Smooth muscle cell (in vitro differentiated cells): ENCODE results near the gene TBC1D22A. TPM values are rescaled to one million over a fixed set of nuclear protein-coding genes. Genes with fewer than 3 reads are reported as not detected.

Source experiments
- DNase-seq: peaks from one replicate; lab custom pipeline; 2025; ENCODE audit not compliant: unreplicated experiment; lab: John Stamatoyannopoulos, UW
- H2AFZ ChIP-seq: fragments of 200-600 bp; sonication (generic); 2 replicates; pipeline ENCODE4 v1.6.0; 2016; ENCODE audit warnings: antibody characterized with exemption, low read depth, mild to moderate bottlenecking
- H3F3A ChIP-seq: fragments of 200-600 bp; sonication (generic); 2 replicates; pipeline ENCODE4 v1.6.0; 2017; ENCODE audit warnings: antibody characterized with exemption, low read depth
- H3K27ac ChIP-seq: fragments of 200-600 bp; sonication (generic); 2 replicates; pipeline ENCODE4 v1.5.1; 2016; ENCODE audit warnings: low read depth, mild to moderate bottlenecking
- H3K27me3 ChIP-seq: fragments of 200-600 bp; sonication (generic); 2 replicates; pipeline ENCODE4 v1.6.1; 2016; ENCODE audit warnings: low read depth, mild to moderate bottlenecking
- H3K36me3 ChIP-seq: fragments of 200-600 bp; sonication (generic); 2 replicates; pipeline ENCODE4 v1.5.1; 2016; ENCODE audit warnings: low read depth
- H3K4me1 ChIP-seq: fragments of 200-600 bp; sonication (generic); 2 replicates; pipeline ENCODE4 v1.5.1; 2016; ENCODE audit warnings: low read depth
- H3K4me2 ChIP-seq: fragments of 200-600 bp; sonication (generic); 2 replicates; pipeline ENCODE4 v1.6.0; 2016; ENCODE audit warnings: mild to moderate bottlenecking
- H3K4me3 ChIP-seq: fragments of 200-600 bp; sonication (generic); 2 replicates; pipeline ENCODE4 v1.5.1; 2016; ENCODE audit warnings: mild to moderate bottlenecking
- H3K79me2 ChIP-seq: fragments of 200-600 bp; sonication (generic); 2 replicates; pipeline ENCODE4 v1.6.0; 2016; ENCODE audit warnings: low read depth, mild to moderate bottlenecking
- H3K9ac ChIP-seq: fragments of 200-600 bp; sonication (generic); 2 replicates; pipeline ENCODE4 v1.6.0; 2016; ENCODE audit warnings: low read depth
- H3K9me3 ChIP-seq: fragments of 200-600 bp; sonication (generic); replicated peaks from 2 replicates; pipeline ENCODE4 v1.5.1; 2016; ENCODE audit warnings: low read depth
- H4K20me1 ChIP-seq: fragments of 200-600 bp; sonication (generic); 2 replicates; pipeline ENCODE4 v1.6.0; 2016; ENCODE audit warnings: low read depth
- WGBS: methylation state at CpG from one replicate; pipeline ENCODE4 v1.1.7; 2016; ENCODE audit warnings: low lambda C conversion rate; 5-methylcytosine and 5-hydroxymethylcytosine counted together
- polyA plus RNA-seq: library from polyadenylated mRNA; unstranded; fragments of >200 nt; fragmentation: Nextera tagmentation; extraction: Ambion mirVana; gene quantifications from 2 replicates; pipeline ENCODE4 v1.2.1, GENCODE V29; 2016
- total RNA-seq: library from RNA; depleted of rRNA; stranded (reverse); fragments of >200 nt; gene quantifications from 2 replicates; pipeline ENCODE4 v1.2.3, GENCODE V29; 2014
- TF ChIP-seq, protein P1 (sequence below): fragments of 200-600 bp; sonication (generic); IDR thresholded peaks from 2 replicates; pipeline ENCODE4 v1.5.1; 2017; ENCODE audit warnings: borderline replicate concordance, mild to moderate bottlenecking, antibody characterized with exemption; ENCODE audit not compliant: insufficient read depth, poor library complexity, severe bottlenecking

TBC1D22A gene
- total and polyA plus RNA-seq, 2 experiments from 2014 or later = 12.5 to 14.4 TPM

DNA sequence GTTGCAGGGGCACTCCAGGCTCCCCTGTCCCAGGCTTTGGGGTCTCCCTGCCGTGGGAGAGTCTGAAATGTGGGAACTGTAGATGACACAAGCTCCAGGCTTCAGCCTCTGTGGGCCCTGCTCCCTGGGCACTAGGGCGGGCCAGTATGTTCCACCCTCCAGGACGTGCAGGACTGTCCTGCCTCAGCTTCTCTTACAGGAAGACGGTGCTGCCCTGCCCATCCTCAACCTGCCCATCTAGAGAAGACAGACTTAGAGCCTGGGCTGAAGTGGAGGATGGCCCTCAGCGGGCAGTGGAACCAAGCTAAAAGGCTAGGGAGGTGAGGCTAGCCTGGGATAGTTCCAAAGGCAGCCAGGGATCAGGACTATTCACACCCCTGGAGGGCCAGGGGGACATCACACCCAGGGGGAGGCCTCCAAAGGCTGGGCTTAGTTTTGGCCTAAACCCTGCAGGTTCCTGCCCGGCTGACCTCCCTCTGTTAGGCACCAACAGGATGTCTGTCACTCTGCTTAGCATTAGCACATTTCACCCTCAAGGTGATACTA is 20.4 kb upstream of the TBC1D22A start:
- no peak overlapping the region for H2AFZ ChIP-seq
- H3K4me2 ChIP-seq = no peak overlapping the region
- WGBS = 93% methylated on average over 6 of the region's 6 CpGs
- no peak overlapping the region for H3K27ac ChIP-seq
- no peaks in the 10 kb centered on the region for H3K36me3 ChIP-seq
- TF ChIP-seq, protein P1, sequence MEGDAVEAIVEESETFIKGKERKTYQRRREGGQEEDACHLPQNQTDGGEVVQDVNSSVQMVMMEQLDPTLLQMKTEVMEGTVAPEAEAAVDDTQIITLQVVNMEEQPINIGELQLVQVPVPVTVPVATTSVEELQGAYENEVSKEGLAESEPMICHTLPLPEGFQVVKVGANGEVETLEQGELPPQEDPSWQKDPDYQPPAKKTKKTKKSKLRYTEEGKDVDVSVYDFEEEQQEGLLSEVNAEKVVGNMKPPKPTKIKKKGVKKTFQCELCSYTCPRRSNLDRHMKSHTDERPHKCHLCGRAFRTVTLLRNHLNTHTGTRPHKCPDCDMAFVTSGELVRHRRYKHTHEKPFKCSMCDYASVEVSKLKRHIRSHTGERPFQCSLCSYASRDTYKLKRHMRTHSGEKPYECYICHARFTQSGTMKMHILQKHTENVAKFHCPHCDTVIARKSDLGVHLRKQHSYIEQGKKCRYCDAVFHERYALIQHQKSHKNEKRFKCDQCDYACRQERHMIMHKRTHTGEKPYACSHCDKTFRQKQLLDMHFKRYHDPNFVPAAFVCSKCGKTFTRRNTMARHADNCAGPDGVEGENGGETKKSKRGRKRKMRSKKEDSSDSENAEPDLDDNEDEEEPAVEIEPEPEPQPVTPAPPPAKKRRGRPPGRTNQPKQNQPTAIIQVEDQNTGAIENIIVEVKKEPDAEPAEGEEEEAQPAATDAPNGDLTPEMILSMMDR = no peak
- no peaks in the 10 kb centered on the region for H3K27me3 ChIP-seq
- no peak overlapping the region for H3K4me3 ChIP-seq
- no peak for DNase-seq
- peaks cover 15% of the 10 kb centered on the region for H3K79me2 ChIP-seq
- H3K4me1 ChIP-seq = peaks cover 3% of the 10 kb centered on the region
- no peaks in the 10 kb centered on the region for H3K9me3 ChIP-seq
- H3F3A ChIP-seq = no peaks in the 10 kb centered on the region
- peaks cover 5% of the 10 kb centered on the region for H4K20me1 ChIP-seq
- H3K9ac ChIP-seq = no peak overlapping the region

DNA sequence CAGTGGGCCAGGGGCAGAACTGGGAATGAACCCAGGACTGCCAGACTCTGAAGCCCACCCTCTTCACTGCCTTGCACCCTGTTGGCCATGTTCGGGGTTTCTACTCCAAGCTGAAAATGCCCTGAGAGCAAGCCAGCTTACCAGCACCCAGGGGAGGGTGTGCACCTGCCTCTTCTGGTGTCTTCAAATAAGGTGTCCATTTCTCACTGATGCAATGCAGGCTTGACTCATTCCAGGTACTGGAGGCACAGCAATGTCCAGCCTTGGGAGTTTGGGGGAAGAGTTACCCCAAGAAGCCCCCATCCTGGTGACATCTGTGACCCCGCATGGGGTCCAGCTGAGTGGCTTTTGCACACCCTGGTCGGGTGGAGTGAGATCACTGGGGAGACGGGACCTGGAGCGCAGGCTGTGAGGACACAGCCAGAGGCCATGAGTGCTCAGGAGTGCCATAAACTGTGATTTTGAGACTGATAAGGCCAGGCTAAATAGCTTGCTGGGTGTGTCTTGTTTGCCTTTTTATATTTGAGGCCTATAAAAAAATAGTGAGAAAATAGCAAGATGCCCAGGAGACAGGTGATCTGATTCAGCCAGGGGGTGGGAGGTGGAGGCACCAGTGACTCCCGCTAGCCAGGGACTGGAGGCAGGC is 19.8 kb upstream of the TBC1D22A start:
- TF ChIP-seq, protein P1 = no peak
- H2AFZ ChIP-seq = no peak overlapping the region
- H3K4me3 ChIP-seq = no peak overlapping the region
- no peak overlapping the region for H3K27ac ChIP-seq
- 75% methylated on average over 6 of the region's 6 CpGs for WGBS
- no peaks in the 10 kb centered on the region for H3K36me3 ChIP-seq
- H4K20me1 ChIP-seq = no peaks in the 10 kb centered on the region
- peaks cover 8% of the 10 kb centered on the region for H3K79me2 ChIP-seq
- H3K9ac ChIP-seq = no peak overlapping the region
- DNase-seq = no peak
- no peaks in the 10 kb centered on the region for H3F3A ChIP-seq
- no peaks in the 10 kb centered on the region for H3K27me3 ChIP-seq
- H3K4me2 ChIP-seq = no peak overlapping the region
- H3K9me3 ChIP-seq = no peaks in the 10 kb centered on the region
- H3K4me1 ChIP-seq = no peaks in the 10 kb centered on the region

DNA sequence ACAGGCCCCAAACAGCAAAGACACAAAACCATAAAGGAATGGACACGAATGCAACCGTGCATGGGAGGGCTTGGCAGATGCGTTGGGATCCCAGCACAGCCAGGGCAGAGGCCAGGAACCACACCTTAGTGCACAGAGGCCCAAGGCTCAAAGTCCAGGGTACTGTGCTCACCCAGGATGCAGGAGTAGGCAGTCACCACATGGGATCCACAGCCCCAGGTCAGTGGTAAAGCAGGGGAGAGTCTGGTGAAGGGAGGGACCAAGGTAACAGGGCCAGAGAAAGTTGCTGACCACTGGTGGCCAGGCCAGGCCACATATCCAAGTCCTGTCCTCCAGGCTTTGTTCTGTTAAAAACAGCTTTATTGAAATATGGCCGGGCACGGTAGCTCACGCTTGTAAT is 17.9 kb upstream of the TBC1D22A start:
- no peak overlapping the region for H3K4me3 ChIP-seq
- WGBS = 98% methylated on average over 6 of the region's 6 CpGs
- no peak overlapping the region for H2AFZ ChIP-seq
- H3K4me1 ChIP-seq = no peaks in the 10 kb centered on the region
- H3K27ac ChIP-seq = no peak overlapping the region
- H3K9me3 ChIP-seq = no peaks in the 10 kb centered on the region
- H3F3A ChIP-seq = no peaks in the 10 kb centered on the region
- no peak for DNase-seq
- TF ChIP-seq, protein P1 = no peak
- no peak overlapping the region for H3K4me2 ChIP-seq
- H3K9ac ChIP-seq = no peak overlapping the region
- H3K27me3 ChIP-seq = no peaks in the 10 kb centered on the region
- no peaks in the 10 kb centered on the region for H4K20me1 ChIP-seq
- no peaks in the 10 kb centered on the region for H3K36me3 ChIP-seq
- no peaks in the 10 kb centered on the region for H3K79me2 ChIP-seq

DNA sequence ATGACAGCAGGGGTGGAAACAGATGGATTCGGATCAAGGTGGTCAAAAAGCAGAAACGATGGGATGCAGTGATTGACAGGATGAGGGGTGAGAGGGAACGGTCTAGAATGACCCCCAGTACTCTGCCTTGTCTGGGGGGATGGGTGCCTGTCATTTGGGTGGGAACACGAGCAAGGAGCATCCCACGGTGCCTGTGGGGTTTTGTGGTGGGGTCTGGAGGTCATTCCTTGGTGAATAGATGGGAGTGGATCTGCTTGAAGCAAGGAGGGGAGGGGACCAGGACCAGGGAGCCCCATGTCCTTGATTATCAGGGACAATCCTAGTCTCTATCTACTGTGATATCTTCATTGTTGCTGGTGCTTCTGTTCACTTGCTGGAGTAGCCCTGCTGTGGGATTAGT is 16.3 kb upstream of the TBC1D22A start:
- H4K20me1 ChIP-seq = no peaks in the 10 kb centered on the region
- no peaks in the 10 kb centered on the region for H3K79me2 ChIP-seq
- TF ChIP-seq, protein P1 = no peak
- H2AFZ ChIP-seq = no peak overlapping the region
- WGBS = 90% methylated on average over 5 of the region's 5 CpGs
- no peak overlapping the region for H3K27ac ChIP-seq
- H3K4me1 ChIP-seq = no peaks in the 10 kb centered on the region
- H3K9me3 ChIP-seq = no peaks in the 10 kb centered on the region
- H3K9ac ChIP-seq = no peak overlapping the region
- no peaks in the 10 kb centered on the region for H3K36me3 ChIP-seq
- H3F3A ChIP-seq = no peaks in the 10 kb centered on the region
- no peak for DNase-seq
- H3K27me3 ChIP-seq = no peaks in the 10 kb centered on the region
- H3K4me2 ChIP-seq = no peak overlapping the region
- H3K4me3 ChIP-seq = no peak overlapping the region
